ENCODE data around the gene RALGAPA2.

The RALGAPA2 gene

GRCh38 chr20:20499439-20499838 lies 213.0 kb downstream of the RALGAPA2 start:
- no peaks in the 10 kb centered on the region for H3K27me3 Mint-ChIP-seq (ENCODE audit: low read depth)
- H3K4me3 Mint-ChIP-seq: no peak overlapping the region
- peaks cover 37% of the 10 kb centered on the region for H3K36me3 Mint-ChIP-seq (ENCODE audit: low read depth)
- peaks cover 28% of the 10 kb centered on the region for H3K4me1 Mint-ChIP-seq (ENCODE audit: low read depth)
- no peak overlapping the region for H3K27ac Mint-ChIP-seq
- DNase-seq (ENCODE audit: low spot score): no peak
- no peaks in the 10 kb centered on the region for H3K9me3 Mint-ChIP-seq

GRCh38 chr20:20498076-20498861 lies 214.2 kb downstream of the RALGAPA2 start:
- H3K4me3 Mint-ChIP-seq: no peak overlapping the region
- H3K27me3 Mint-ChIP-seq (ENCODE audit: low read depth): no peaks in the 10 kb centered on the region
- H3K9me3 Mint-ChIP-seq: no peaks in the 10 kb centered on the region
- peaks cover 28% of the 10 kb centered on the region for H3K4me1 Mint-ChIP-seq (ENCODE audit: low read depth)
- H3K27ac Mint-ChIP-seq: no peak overlapping the region
- DNase-seq (ENCODE audit: low spot score): no peak
- peaks cover 35% of the 10 kb centered on the region for H3K36me3 Mint-ChIP-seq (ENCODE audit: low read depth)

GRCh38 chr20:20497242-20497978 lies 215.0 kb downstream of the RALGAPA2 start:
- DNase-seq (ENCODE audit: low spot score): no peak
- H3K27ac Mint-ChIP-seq: no peak overlapping the region
- H3K27me3 Mint-ChIP-seq (ENCODE audit: low read depth): no peaks in the 10 kb centered on the region
- no peak overlapping the region for H3K4me3 Mint-ChIP-seq
- H3K36me3 Mint-ChIP-seq (ENCODE audit: low read depth): peaks cover 26% of the 10 kb centered on the region
- no peaks in the 10 kb centered on the region for H3K9me3 Mint-ChIP-seq
- peaks cover 28% of the 10 kb centered on the region for H3K4me1 Mint-ChIP-seq (ENCODE audit: low read depth)

GRCh38 chr20:20495729-20496503 lies 216.5 kb downstream of the RALGAPA2 start:
- H3K36me3 Mint-ChIP-seq (ENCODE audit: low read depth): peaks cover 17% of the 10 kb centered on the region
- peaks cover 25% of the 10 kb centered on the region for H3K4me1 Mint-ChIP-seq (ENCODE audit: low read depth)
- no peaks in the 10 kb centered on the region for H3K27me3 Mint-ChIP-seq (ENCODE audit: low read depth)
- H3K4me3 Mint-ChIP-seq: no peak overlapping the region
- DNase-seq (ENCODE audit: low spot score): no peak
- no peak overlapping the region for H3K27ac Mint-ChIP-seq
- H3K9me3 Mint-ChIP-seq: no peaks in the 10 kb centered on the region

- H3K4me1 Mint-ChIP-seq (ENCODE audit: low read depth): peaks cover 34% of the 10 kb centered on the region
- no peak for DNase-seq (ENCODE audit: low spot score)
- H3K36me3 Mint-ChIP-seq (ENCODE audit: low read depth): peaks cover 16% of the 10 kb centered on the region
- H3K27ac Mint-ChIP-seq: no peak overlapping the region
- H3K9me3 Mint-ChIP-seq: no peaks in the 10 kb centered on the region
- no peaks in the 10 kb centered on the region for H3K27me3 Mint-ChIP-seq (ENCODE audit: low read depth)
- H3K4me3 Mint-ChIP-seq: no peak overlapping the region
Measured at GRCh38 chr20:20493701-20494100, 218.7 kb downstream of the RALGAPA2 start.

- no peaks in the 10 kb centered on the region for H3K27me3 Mint-ChIP-seq (ENCODE audit: low read depth)
- H3K27ac Mint-ChIP-seq: no peak overlapping the region
- no peak for DNase-seq (ENCODE audit: low spot score)
- peaks cover 35% of the 10 kb centered on the region for H3K4me1 Mint-ChIP-seq (ENCODE audit: low read depth)
- H3K9me3 Mint-ChIP-seq: no peaks in the 10 kb centered on the region
- H3K36me3 Mint-ChIP-seq (ENCODE audit: low read depth): peaks cover 19% of the 10 kb centered on the region
- H3K4me3 Mint-ChIP-seq: no peak overlapping the region
Measured at GRCh38 chr20:20492521-20493332, 219.7 kb downstream of the RALGAPA2 start.

GRCh38 chr20:20491784-20492264 lies 220.6 kb downstream of the RALGAPA2 start:
- Mint-ChIP-seq H3K27ac (no peak overlapping the region), H3K4me3 (no peak overlapping the region), H3K27me3 (ENCODE audit: low read depth) (no peaks in the 10 kb centered on the region), H3K36me3 (ENCODE audit: low read depth) (peaks cover 17% of the 10 kb centered on the region), H3K4me1 (ENCODE audit: low read depth) (peaks cover 30% of the 10 kb centered on the region), H3K9me3 (no peaks in the 10 kb centered on the region)
- no peak for DNase-seq (ENCODE audit: low spot score)

- Mint-ChIP-seq H3K9me3 (no peaks in the 10 kb centered on the region), H3K4me1 (ENCODE audit: low read depth) (peaks cover 29% of the 10 kb centered on the region), H3K27ac (peak overlapping the region; percentile 17), H3K4me3 (no peak overlapping the region), H3K27me3 (ENCODE audit: low read depth) (no peaks in the 10 kb centered on the region), H3K36me3 (ENCODE audit: low read depth) (peaks cover 20% of the 10 kb centered on the region)
- DNase-seq (ENCODE audit: low spot score): peak; percentile 67
Measured at GRCh38 chr20:20491110-20491783, 221.2 kb downstream of the RALGAPA2 start.

GRCh38 chr20:20490673-20491072 lies 221.8 kb downstream of the RALGAPA2 start:
- H3K4me3 Mint-ChIP-seq: no peak overlapping the region
- no peaks in the 10 kb centered on the region for H3K27me3 Mint-ChIP-seq (ENCODE audit: low read depth)
- no peaks in the 10 kb centered on the region for H3K9me3 Mint-ChIP-seq
- peaks cover 23% of the 10 kb centered on the region for H3K4me1 Mint-ChIP-seq (ENCODE audit: low read depth)
- no peak for DNase-seq (ENCODE audit: low spot score)
- no peak overlapping the region for H3K27ac Mint-ChIP-seq
- peaks cover 17% of the 10 kb centered on the region for H3K36me3 Mint-ChIP-seq (ENCODE audit: low read depth)

- Mint-ChIP-seq H3K27me3 (ENCODE audit: low read depth) (no peaks in the 10 kb centered on the region), H3K9me3 (no peaks in the 10 kb centered on the region), H3K36me3 (ENCODE audit: low read depth) (peaks cover 17% of the 10 kb centered on the region), H3K4me3 (no peak overlapping the region), H3K4me1 (ENCODE audit: low read depth) (peaks cover 22% of the 10 kb centered on the region), H3K27ac (no peak overlapping the region)
- no peak for DNase-seq (ENCODE audit: low spot score)
Measured at GRCh38 chr20:20489648-20490341, 222.6 kb downstream of the RALGAPA2 start.

- no peaks in the 10 kb centered on the region for H3K27me3 Mint-ChIP-seq (ENCODE audit: low read depth)
- DNase-seq (ENCODE audit: low spot score): no peak
- no peak overlapping the region for H3K27ac Mint-ChIP-seq
- H3K4me3 Mint-ChIP-seq: peak overlapping the region; percentile 23
- no peaks in the 10 kb centered on the region for H3K9me3 Mint-ChIP-seq
- peaks cover 22% of the 10 kb centered on the region for H3K4me1 Mint-ChIP-seq (ENCODE audit: low read depth)
- peaks cover 17% of the 10 kb centered on the region for H3K36me3 Mint-ChIP-seq (ENCODE audit: low read depth)
Measured at GRCh38 chr20:20489054-20489453, 223.4 kb downstream of the RALGAPA2 start.

- Mint-ChIP-seq H3K27ac (no peak overlapping the region), H3K27me3 (ENCODE audit: low read depth) (no peaks in the 10 kb centered on the region), H3K9me3 (no peaks in the 10 kb centered on the region), H3K4me3 (no peak overlapping the region), H3K4me1 (ENCODE audit: low read depth) (peaks cover 22% of the 10 kb centered on the region), H3K36me3 (ENCODE audit: low read depth) (peaks cover 17% of the 10 kb centered on the region)
- no peak for DNase-seq (ENCODE audit: low spot score)
Measured at GRCh38 chr20:20488388-20488787, 224.1 kb downstream of the RALGAPA2 start.

Measured in T-helper 2 cell treated with Interferon-gamma antibody and Interleukin-4, amounts not matched to agents 5 μg/mL and 100 μg/mL, for 36 hours (primary cell).